T-helper 1 cell (primary cell): ENCODE results near the gene HIVEP3.
"Not testable (repeated sequence)": the region's sequence is repeated elsewhere in the genome, so short reads cannot be mapped to it uniquely, and the experiment has no call there.

ENCODE experiments used
- DNase-seq, 5 donors: peaks; one replicate each; pipeline ENCODE4 v3.0.0-alpha.2; 2012 to 2020

HIVEP3 gene

GRCh38 chr1:41709331-41709730 lies 209.4 kb downstream of the HIVEP3 start:
- DNase-seq = no peak

- DNase-seq = no peak
Measured at GRCh38 chr1:41708332-41708731, 210.4 kb downstream of the HIVEP3 start.

GRCh38 chr1:41707793-41708192 lies 210.9 kb downstream of the HIVEP3 start:
- DNase-seq = no peak

GRCh38 chr1:41705798-41706197 lies 212.9 kb downstream of the HIVEP3 start:
- DNase-seq = no peak

DNA sequence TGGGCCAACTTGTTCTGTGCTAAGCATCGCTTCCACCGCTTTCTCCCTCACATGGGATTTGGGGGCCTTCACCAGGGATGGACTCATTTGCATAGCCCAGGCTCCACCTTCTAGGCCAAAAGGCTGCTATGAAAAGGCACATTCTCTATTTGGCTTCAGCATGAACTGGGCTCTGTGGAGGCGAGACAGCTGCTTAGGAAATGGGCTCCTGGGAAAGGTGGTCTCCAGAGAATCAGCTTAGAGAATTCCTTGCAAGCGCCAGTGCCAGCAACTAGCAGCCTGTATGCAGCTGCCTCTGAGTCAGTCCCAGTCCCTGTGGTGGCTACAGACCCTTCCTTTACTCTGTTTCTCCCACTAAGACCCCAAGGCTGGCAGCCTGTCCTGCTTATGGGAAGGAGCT lies 214.5 kb downstream of the HIVEP3 start:
- no peak for DNase-seq

DNA sequence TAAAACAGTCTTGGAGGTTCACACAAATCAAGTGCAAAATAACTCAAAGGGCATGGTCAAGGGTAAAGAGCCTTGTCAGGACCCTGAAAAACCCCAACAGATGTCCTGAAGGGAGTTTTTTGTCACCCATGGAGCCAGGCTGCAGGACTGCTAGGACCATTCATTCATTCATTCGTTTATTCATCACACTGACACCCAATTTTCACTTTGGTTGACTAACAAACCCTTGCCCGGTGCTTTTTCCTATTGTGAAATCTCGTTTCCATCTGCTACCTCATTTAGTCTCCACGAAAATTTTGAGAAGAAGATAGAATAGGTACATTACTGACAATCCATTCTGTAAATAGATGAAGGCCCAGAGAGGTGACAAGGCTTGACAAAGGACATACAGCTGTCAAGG lies 216.0 kb downstream of the HIVEP3 start:
- DNase-seq = no peak

DNA sequence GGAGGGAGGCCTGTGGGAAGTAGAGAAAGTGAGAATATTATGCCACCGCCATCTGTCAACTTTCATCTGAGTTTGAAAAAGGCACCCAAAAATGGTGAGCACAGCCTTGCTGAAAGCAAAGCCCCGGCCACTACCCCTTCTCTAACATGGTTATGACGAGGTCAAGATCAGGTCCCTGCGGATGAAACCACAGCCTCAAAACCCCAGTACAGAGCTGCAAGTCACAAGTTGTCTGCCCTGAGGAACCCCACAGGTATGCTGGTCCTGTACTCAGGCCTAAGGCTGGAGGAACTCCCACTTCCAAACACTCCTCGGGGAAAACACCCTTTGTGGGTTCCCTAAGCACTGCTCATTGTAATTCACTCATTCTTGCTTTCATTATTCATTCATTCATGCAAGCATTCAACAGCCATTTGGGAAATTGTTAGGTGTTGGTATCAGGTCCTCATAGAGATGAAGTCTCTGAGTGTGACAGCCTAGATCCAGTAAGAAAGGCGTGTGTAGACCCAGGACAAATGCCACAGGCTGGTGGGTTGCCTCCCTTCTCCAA lies 217.7 kb downstream of the HIVEP3 start:
- DNase-seq = no peak

DNA sequence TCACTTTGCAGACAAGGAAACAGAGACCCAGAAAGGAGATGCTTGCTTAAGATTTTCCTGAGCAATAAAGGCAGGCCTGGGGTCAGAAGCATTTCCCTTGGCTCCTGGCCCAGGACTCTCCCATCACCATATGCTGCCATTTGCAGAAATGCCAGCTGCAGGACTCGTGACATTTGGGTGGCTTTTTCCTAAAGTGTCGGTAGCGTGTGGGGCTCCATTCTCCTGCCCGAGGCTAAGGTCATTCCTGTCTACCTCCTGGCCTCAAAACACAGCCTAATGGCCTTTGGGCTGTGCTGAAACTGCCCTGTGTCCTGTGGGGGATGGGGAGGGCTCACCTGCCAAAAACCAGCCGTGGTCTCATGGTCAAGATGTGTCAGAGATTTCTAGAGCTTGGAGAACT lies 218.1 kb downstream of the HIVEP3 start:
- no peak for DNase-seq

DNA sequence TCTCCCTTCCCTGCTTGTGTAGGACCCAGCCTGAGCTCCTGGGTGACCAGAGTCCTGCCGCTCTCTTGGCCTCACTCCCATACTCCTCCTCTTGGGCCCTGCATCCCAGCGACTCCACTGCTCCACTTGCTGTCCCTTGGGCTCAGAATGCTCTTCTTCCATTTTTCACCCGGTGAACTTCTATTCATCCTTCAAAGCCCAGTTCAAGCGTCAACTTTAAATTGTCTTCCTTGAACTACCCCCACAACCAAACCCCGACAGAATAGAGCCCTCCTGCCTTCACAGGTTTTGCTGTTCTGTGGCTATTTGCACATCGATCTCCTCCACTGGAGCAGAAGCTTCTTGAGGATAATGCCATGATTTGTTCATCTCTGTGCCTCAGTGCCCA lies 218.9 kb downstream of the HIVEP3 start:
- no peak for DNase-seq

DNA sequence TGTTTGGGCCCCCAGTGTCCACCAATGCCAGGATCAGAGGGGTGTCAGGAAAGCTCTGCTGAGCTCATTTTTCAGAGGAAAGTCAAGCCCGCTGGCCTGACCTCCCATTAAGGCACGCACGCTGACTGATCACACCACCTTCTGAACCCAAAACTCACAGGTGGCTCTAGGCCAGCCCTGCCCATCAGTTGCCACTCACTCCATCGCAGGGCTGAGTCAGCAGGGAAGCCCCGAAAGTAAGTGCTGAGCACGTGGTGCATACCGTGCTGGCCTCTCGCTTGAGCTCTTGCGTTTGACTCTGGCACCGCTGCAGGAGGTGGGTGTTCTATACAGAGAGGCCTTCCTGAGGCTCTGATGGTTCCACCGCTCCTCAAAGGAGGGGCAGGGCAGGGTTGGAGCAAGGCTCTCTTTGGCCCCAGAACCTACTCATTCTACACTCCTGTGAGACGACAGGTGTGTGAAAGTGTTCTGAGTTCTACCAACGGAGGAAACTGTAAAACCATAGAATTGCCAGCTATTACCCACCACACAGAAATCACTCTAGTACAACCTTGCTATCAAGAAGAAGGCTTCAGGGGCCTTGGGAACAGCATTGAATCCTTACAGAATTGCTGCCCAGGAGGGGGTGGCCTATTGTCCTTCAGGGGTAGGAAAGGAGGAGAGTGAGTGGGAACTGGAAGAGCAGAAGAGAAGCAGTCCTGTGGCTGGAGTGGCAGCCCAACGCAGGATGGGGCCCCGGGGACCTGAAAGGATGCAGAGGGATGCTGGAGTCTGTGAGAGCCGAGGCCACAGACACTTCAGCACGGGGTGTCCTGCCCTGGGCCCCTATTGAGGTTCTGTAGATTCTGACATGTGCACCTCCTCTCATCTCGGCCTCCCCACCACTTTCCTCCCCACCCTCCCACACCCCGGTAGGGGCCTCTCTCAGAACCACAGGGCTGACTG lies 219.5 kb downstream of the HIVEP3 start:
- DNase-seq = no peak

GRCh38 chr1:41696381-41696780 lies 222.3 kb downstream of the HIVEP3 start:
- DNase-seq = no peak

GRCh38 chr1:41695118-41695745 lies 223.5 kb downstream of the HIVEP3 start:
- no peak for DNase-seq

GRCh38 chr1:41691966-41692365 lies 226.8 kb downstream of the HIVEP3 start:
- not testable (repeated sequence) for DNase-seq

DNA sequence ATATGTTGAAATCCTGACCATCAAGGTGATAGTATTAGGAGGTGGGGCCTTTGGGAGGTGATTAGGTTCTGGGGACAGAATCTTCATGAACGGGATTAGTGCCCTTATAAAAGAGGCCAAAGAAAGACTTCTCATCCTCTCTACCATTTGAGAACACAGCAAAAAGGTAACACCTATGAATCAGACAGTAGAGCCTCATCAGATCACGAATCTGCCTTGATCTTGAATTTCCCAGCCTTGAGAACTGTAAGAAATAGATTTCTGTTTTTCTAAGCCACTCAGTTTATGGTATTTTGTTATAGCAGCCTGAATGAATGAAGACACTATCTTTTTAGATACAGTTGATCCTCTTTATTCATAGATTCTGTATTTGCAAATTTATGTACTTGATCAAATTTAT lies 227.3 kb downstream of the HIVEP3 start:
- DNase-seq = no peak

GRCh38 chr1:41690331-41690730 lies 228.4 kb downstream of the HIVEP3 start:
- DNase-seq = no peak

- no peak for DNase-seq
Measured at GRCh38 chr1:41689558-41689981, 229.2 kb downstream of the HIVEP3 start.

GRCh38 chr1:41689139-41689538 lies 229.6 kb downstream of the HIVEP3 start:
- DNase-seq = no peak

DNA sequence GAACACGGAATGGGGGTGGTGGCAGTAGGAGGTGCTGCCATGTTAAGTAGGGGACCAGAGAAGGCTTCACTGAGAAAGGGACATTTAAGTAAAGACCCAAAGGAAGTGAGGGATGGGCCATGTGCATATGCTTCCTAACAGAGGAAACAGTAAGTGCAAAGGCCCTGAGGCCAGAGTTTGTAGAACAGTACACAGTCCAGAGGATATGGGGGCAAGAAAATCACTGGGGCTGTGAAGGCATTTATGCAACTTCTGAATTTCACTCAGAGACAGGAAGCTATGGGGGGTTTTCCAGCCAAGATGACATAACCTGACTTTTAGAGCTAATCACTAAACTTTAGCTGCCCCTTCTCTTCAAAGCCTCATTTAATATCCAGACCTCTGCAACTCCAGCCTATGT lies 231.7 kb downstream of the HIVEP3 start:
- DNase-seq = no peak

GRCh38 chr1:41683681-41684500 lies 234.8 kb downstream of the HIVEP3 start:
- peak in 1 of 5 donors; percentile 69 for DNase-seq

DNA sequence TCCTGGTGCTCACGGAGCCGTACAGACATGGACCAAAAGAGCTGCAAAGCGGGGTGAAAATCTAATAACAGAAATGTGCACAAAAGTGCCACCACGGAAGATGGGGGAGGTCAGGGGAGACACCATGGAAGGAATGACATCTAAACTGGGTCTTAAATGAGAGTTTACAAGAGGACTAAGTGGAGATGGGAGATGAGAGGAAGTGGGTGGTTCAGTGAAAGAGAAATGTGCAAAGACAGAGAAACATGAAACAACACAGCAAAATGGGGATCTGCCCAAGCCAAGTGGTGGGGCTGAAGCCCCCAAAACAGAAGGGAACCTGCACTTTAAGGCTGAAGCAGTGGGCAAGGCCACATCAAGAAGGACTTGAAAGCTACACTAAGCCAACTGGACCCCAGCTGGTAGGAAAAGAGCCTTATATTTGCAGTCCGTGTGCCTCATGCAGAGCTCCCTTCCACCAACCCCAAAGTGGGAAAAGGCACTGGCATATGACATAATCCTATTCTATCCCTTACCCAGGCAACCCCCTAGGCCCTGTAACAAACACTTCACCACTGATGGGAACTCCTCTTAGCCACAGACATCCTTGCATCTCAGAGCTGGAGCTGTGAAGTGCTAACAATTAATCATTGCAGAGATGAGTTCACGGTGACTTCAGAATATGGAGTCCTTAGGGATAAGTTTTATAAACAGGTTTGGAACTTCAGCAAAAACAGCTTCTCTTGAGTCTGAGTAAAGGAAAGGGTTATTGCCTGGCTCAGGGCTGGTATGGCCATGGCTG lies 235.7 kb downstream of the HIVEP3 start:
- no peak for DNase-seq

DNA sequence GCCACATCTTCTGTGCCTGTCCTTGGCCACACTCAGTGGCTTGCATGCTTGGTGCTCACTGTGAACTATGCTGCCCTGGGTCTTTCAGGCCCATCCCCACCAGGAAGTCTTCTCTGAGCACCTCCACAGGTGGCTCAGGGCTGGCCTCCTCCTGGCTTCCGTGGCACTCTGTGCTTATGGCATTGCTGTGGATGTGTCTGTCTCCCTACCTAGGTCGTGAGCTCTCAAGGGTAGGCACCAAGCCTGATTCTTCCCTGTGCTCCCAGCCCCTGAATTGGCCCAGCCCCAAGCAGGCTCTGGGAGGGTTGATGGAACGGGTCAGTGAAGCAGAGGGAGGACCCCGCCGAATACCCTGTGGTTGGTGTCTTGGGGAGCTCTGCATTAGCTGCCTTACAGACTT lies 236.6 kb downstream of the HIVEP3 start:
- no peak for DNase-seq
